ENCODE results near the gene RANBP1.

Gene RANBP1

GRCh38 chr22:20175597-20175900 lies 59.6 kb downstream of the RANBP1 start:
- DNase-seq, result no peak

- DNase-seq, result no peak
Observed at GRCh38 chr22:20176421-20177085, 60.6 kb downstream of the RANBP1 start.
